G401.6 (cell line): ENCODE data around the gene IDE.
"Not testable (repeated sequence)": the region's sequence is repeated elsewhere in the genome, so short reads cannot be mapped to it uniquely, and the experiment has no call there.

Experiments
- FAIRE-seq: peaks from 2 replicates; lab custom pipeline; 2012; peaks lifted over from hg19 to GRCh38; lab: Jason Lieb, UNC

The IDE gene

GRCh38 chr10:92418891-92419290 lies 155.0 kb downstream of the IDE start:
- FAIRE-seq, result no peak

GRCh38 chr10:92418221-92418620 lies 155.7 kb downstream of the IDE start:
- FAIRE-seq, result no peak

- no peak for FAIRE-seq
Observed at GRCh38 chr10:92413519-92413918, 160.4 kb downstream of the IDE start.

- FAIRE-seq, result no peak
Observed at GRCh38 chr10:92413011-92413410, 160.9 kb downstream of the IDE start.

GRCh38 chr10:92411406-92411805 lies 162.5 kb downstream of the IDE start:
- no peak for FAIRE-seq

- no peak for FAIRE-seq
Observed at GRCh38 chr10:92410501-92410900, 163.4 kb downstream of the IDE start.

GRCh38 chr10:92408017-92408361 lies 165.9 kb downstream of the IDE start:
- no peak for FAIRE-seq

- no peak for FAIRE-seq
Observed at GRCh38 chr10:92407305-92408016, 166.4 kb downstream of the IDE start.

GRCh38 chr10:92405419-92405924 lies 168.4 kb downstream of the IDE start:
- no peak for FAIRE-seq

- no peak for FAIRE-seq
Observed at GRCh38 chr10:92404612-92405418, 169.1 kb downstream of the IDE start.

GRCh38 chr10:92402234-92402633 lies 171.7 kb downstream of the IDE start:
- FAIRE-seq, result not testable (repeated sequence)
